Testis (tissue), 3 donors: ENCODE results near the gene ZNF212. TPM values are rescaled to one million over a fixed set of nuclear protein-coding genes. Genes with fewer than 3 reads are reported as not detected.
"Not testable (repeated sequence)": the region's sequence is repeated elsewhere in the genome, so short reads cannot be mapped to it uniquely, and the experiment has no call there.

Source experiments
- DNase-seq: peaks from one replicate; pipeline ENCODE4 v3.0.0-alpha.2; 2019
- H3K27ac ChIP-seq, 2 donors: fragments of 200-600 bp; sonication (generic); one replicate each; pipeline ENCODE4 v1.5.1; 2019
- H3K27me3 ChIP-seq: fragments of 200-600 bp; sonication (generic); one replicate; pipeline ENCODE4 v1.5.1; 2019
- H3K36me3 ChIP-seq: fragments of 200-600 bp; sonication (generic); one replicate; pipeline ENCODE4 v1.5.1; 2017; ENCODE audit warnings: low read depth; ENCODE audit errors: missing control alignments
- H3K4me1 ChIP-seq: fragments of 200-600 bp; sonication (generic); one replicate; pipeline ENCODE4 v1.5.1; 2019
- H3K4me3 ChIP-seq, 2 donors: fragments of 200-600 bp; sonication (generic); one replicate each; pipeline ENCODE4 v1.5.1; 2017 to 2019
- H3K9me3 ChIP-seq: fragments of 200-600 bp; sonication (generic); one replicate; pipeline ENCODE4 v1.5.1; 2017
- CTCF ChIP-seq, 3 experiments: fragments of 450-650 bp in 2 of 3; fragments of 200-600 bp in 1 of 3; sonication (generic) in 1 of 3; IDR thresholded peaks; one replicate each; pipeline ENCODE4 v1.5.1; 2016 to 2019; ENCODE audit warnings: antibody characterized with exemption in 3 of 3, mild to moderate bottlenecking in 2 of 3, moderate library complexity in 1 of 3
- POLR2A ChIP-seq: fragments of 450-650 bp; IDR thresholded peaks from one replicate; pipeline ENCODE4 v1.6.1; 2017; ENCODE audit warnings: antibody characterized with exemption, mild to moderate bottlenecking, moderate library complexity
- WGBS, 2 donors: methylation state at CpG; one replicate each; pipeline ENCODE4 v1.1.5; 2018; 5-methylcytosine and 5-hydroxymethylcytosine counted together
- intact Hi-C: fragments of 100-400 bp; cut with DNase I; formaldehyde crosslinking; loops from one replicate; pipeline ENCODE4 v1.15.1; 2023; ENCODE audit warnings: low total_unique reads
- polyA plus RNA-seq: library from polyadenylated mRNA; stranded (reverse); fragments of 350-450 nt; fragmentation: Illumina TruSeq; extraction: RNeasy Lipid Tissue Mini Kit (QIAGEN cat#74804); gene quantifications from one replicate; pipeline ENCODE4 v1.2.3, GENCODE V29; 2014; ENCODE audit warnings: low read depth, low replicate concordance; ENCODE audit not compliant: insufficient read depth
- total RNA-seq, 2 donors: library from RNA; depleted of rRNA; stranded (reverse); fragments of >200 nt; gene quantifications; one replicate each; pipeline ENCODE4 v1.2.3, GENCODE V29; 2016

The ZNF212 gene
- total and polyA plus RNA-seq, 3 donors from 2014 or later, result 17.2 to 24.2 (median 23.1) TPM

- intact Hi-C loops, result no loop called here
- Histone ChIP-seq H3K9me3 (no peaks in the 10 kb centered on the region), H3K27ac (no peak overlapping the region), H3K4me1 (peaks cover 3% of the 10 kb centered on the region), H3K27me3 (no peaks in the 10 kb centered on the region), H3K4me3 (no peak overlapping the region), H3K36me3 (no peaks in the 10 kb centered on the region)
- 89 to 93% methylated on average over 5 of the region's 5 CpGs for WGBS, 2 donors
- no peak for DNase-seq
- TF ChIP-seq CTCF (IDR thresholded peaks at IDR 0.05) (no peak), POLR2A (no peak)
These were observed 6.3 kb downstream of the ZNF212 start for GRCh38 chr7:149245744-149246143.

GRCh38 chr7:149248777-149249176 is 9.3 kb downstream of the ZNF212 start:
- H3K9me3 ChIP-seq, result no peaks in the 10 kb centered on the region
- 77 to 78% methylated on average over 3 of the region's 3 CpGs for WGBS, 2 donors
- DNase-seq, result no peak
- H3K4me1 ChIP-seq, result no peaks in the 10 kb centered on the region
- H3K36me3 ChIP-seq, result no peaks in the 10 kb centered on the region
- H3K27me3 ChIP-seq, result no peaks in the 10 kb centered on the region
- intact Hi-C loops, result no loop called here
- no peak overlapping the region for H3K27ac ChIP-seq
- H3K4me3 ChIP-seq, result no peak overlapping the region
- no peak for TF ChIP-seq POLR2A
- no peak for TF ChIP-seq CTCF (IDR thresholded peaks at IDR 0.05)

GRCh38 chr7:149250151-149250550 is 10.7 kb downstream of the ZNF212 start:
- 92 to 95% methylated on average over 18 of the region's 18 CpGs for WGBS, 2 donors
- intact Hi-C loops, H3K4me1 ChIP-seq, H3K27ac ChIP-seq, H3K36me3 ChIP-seq, H3K4me3 ChIP-seq, H3K9me3 ChIP-seq, H3K27me3 ChIP-seq, DNase-seq: not testable (repeated sequence)

GRCh38 chr7:149251518-149251917 is 12.1 kb downstream of the ZNF212 start:
- H3K36me3 ChIP-seq, intact Hi-C loops, H3K4me1 ChIP-seq, H3K4me3 ChIP-seq, H3K9me3 ChIP-seq, H3K27me3 ChIP-seq, DNase-seq, H3K27ac ChIP-seq: not testable (repeated sequence)
- WGBS, 2 donors, result 95 to 96% methylated on average over 10 of the region's 10 CpGs

- intact Hi-C loops, result no loop called here
- Histone ChIP-seq H3K27me3 (no peaks in the 10 kb centered on the region), H3K4me1 (no peaks in the 10 kb centered on the region), H3K27ac (no peak overlapping the region), H3K4me3 (no peak overlapping the region), H3K36me3 (no peaks in the 10 kb centered on the region), H3K9me3 (no peaks in the 10 kb centered on the region)
- no peak for DNase-seq
- TF ChIP-seq CTCF (IDR thresholded peaks at IDR 0.05) (no peak), POLR2A (no peak)
- WGBS, 2 donors, result 94 to 96% methylated on average over 2 of the region's 2 CpGs
These were observed 12.9 kb downstream of the ZNF212 start for GRCh38 chr7:149252378-149252777.

- Histone ChIP-seq H3K27ac (no peak overlapping the region), H3K27me3 (no peaks in the 10 kb centered on the region), H3K4me3 (no peak overlapping the region), H3K4me1 (no peaks in the 10 kb centered on the region), H3K9me3 (no peaks in the 10 kb centered on the region), H3K36me3 (no peaks in the 10 kb centered on the region)
- no peak for DNase-seq
- no peak for TF ChIP-seq CTCF (IDR thresholded peaks at IDR 0.05)
- TF ChIP-seq POLR2A, result no peak
- 88 to 92% methylated on average over 6 to 7 of the region's 7 CpGs for WGBS, 2 donors
- intact Hi-C loops, result no loop called here
These were observed 14.2 kb downstream of the ZNF212 start for GRCh38 chr7:149253665-149254064.
